H1 (cell line): ENCODE measurements around the gene ACY1. TPM values are rescaled to one million over a fixed set of nuclear protein-coding genes. Genes with fewer than 3 reads are reported as not detected.

Source experiments
- POLR2AphosphoS5 ChIP-seq: IDR thresholded peaks from 2 replicates; pipeline ENCODE4 v1.6.1; 2011; ENCODE audit warnings: low read depth, low read length
- SP1 ChIP-seq: IDR thresholded peaks from 2 replicates; pipeline ENCODE4 v1.6.1; 2011; ENCODE audit warnings: low read depth, low read length
- SP4 ChIP-seq: IDR thresholded peaks from 2 replicates; pipeline ENCODE4 v1.6.1; 2012; ENCODE audit warnings: low read length, inconsistent platforms
- TAF1 ChIP-seq: IDR thresholded peaks from 2 replicates; pipeline ENCODE4 v1.6.1; 2011; ENCODE audit warnings: mild to moderate bottlenecking, low read depth, low read length
- TBP ChIP-seq: IDR thresholded peaks from 2 replicates; pipeline ENCODE4 v1.6.1; 2011; ENCODE audit warnings: low read depth, low read length, improper control_type of control experiment
- polyA plus RNA-seq, 7 experiments: library from polyadenylated mRNA; depleted of rRNA in 3 of 7; stranded (reverse) in 5 of 7; unstranded in 2 of 7; fragments of >200 nt in 5 of 7; fragments of 200-250 nt in 2 of 7; gene quantifications; 1 replicate in 5 of 7; 2 replicates in 1 of 7; 4 replicates in 1 of 7; pipeline versions ENCODE4 v1.2.1 to v1.2.3, GENCODE V29; 2011 to 2013; ENCODE audit warnings: missing spikeins in 2 of 7, mixed read lengths in 2 of 7
- total RNA-seq: library from RNA; stranded (reverse); fragmentation: NEBNext Ultra II Directional; extraction: Animal tissue kit (Norgen Biotek cat#: 25700); gene quantifications from 2 replicates; pipeline ENCODE4 v1.2.1, GENCODE V29; 2021
- TF ChIP-seq, protein P1 (sequence below): fragments of 300-600 bp; sonication (generic); IDR thresholded peaks from 2 replicates; pipeline ENCODE4 v1.7.1; 2012; ENCODE audit warnings: low read length, moderate library complexity, mild to moderate bottlenecking, inconsistent platforms; ENCODE audit not compliant: insufficient replicate concordance
- TF ChIP-seq, protein P2 (sequence below): IDR thresholded peaks from 2 replicates; pipeline ENCODE4 v1.6.1; 2012; ENCODE audit warnings: low read length, inconsistent platforms
- TF ChIP-seq, protein P3 (sequence below), 3 experiments: IDR thresholded peaks; 1 replicate in 2 of 3; 2 replicates in 1 of 3; pipeline versions ENCODE4 v1.5.1 to v1.6.1; 2011; ENCODE audit warnings: low read length in 3 of 3, mild to moderate bottlenecking in 3 of 3, inconsistent platforms in 2 of 3, low read depth in 1 of 3, moderate library complexity in 1 of 3; ENCODE audit not compliant: insufficient read depth in 1 of 3; ENCODE audit errors: control extremely low read depth in 1 of 3

ACY1 gene
- total and polyA plus RNA-seq, 2 of the 8 experiments (the other 6 are each of a cell fraction or from before 2014, with no cell fraction given) = 48.3 to 113 TPM

DNA sequence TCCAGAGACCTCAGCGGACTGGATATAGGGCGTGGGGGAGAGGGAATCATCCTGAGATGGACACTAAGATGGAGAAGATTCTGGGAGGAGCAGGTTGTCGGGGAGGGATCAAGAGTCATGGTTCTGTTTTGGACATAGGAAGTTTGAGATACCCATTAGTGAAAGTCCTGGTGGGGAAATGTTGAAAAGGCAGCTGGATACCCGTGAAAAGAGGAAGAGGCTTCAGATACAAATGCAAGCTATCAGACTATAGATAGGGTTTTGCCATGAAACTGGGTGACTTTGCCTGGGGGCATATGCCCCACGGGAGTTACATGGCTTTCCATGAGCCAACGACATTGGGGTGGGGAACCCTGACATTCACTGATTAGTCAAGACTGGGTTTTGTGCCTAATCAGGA lies 29.2 kb upstream of the ACY1 start (continued):
- TF ChIP-seq, protein P1, sequence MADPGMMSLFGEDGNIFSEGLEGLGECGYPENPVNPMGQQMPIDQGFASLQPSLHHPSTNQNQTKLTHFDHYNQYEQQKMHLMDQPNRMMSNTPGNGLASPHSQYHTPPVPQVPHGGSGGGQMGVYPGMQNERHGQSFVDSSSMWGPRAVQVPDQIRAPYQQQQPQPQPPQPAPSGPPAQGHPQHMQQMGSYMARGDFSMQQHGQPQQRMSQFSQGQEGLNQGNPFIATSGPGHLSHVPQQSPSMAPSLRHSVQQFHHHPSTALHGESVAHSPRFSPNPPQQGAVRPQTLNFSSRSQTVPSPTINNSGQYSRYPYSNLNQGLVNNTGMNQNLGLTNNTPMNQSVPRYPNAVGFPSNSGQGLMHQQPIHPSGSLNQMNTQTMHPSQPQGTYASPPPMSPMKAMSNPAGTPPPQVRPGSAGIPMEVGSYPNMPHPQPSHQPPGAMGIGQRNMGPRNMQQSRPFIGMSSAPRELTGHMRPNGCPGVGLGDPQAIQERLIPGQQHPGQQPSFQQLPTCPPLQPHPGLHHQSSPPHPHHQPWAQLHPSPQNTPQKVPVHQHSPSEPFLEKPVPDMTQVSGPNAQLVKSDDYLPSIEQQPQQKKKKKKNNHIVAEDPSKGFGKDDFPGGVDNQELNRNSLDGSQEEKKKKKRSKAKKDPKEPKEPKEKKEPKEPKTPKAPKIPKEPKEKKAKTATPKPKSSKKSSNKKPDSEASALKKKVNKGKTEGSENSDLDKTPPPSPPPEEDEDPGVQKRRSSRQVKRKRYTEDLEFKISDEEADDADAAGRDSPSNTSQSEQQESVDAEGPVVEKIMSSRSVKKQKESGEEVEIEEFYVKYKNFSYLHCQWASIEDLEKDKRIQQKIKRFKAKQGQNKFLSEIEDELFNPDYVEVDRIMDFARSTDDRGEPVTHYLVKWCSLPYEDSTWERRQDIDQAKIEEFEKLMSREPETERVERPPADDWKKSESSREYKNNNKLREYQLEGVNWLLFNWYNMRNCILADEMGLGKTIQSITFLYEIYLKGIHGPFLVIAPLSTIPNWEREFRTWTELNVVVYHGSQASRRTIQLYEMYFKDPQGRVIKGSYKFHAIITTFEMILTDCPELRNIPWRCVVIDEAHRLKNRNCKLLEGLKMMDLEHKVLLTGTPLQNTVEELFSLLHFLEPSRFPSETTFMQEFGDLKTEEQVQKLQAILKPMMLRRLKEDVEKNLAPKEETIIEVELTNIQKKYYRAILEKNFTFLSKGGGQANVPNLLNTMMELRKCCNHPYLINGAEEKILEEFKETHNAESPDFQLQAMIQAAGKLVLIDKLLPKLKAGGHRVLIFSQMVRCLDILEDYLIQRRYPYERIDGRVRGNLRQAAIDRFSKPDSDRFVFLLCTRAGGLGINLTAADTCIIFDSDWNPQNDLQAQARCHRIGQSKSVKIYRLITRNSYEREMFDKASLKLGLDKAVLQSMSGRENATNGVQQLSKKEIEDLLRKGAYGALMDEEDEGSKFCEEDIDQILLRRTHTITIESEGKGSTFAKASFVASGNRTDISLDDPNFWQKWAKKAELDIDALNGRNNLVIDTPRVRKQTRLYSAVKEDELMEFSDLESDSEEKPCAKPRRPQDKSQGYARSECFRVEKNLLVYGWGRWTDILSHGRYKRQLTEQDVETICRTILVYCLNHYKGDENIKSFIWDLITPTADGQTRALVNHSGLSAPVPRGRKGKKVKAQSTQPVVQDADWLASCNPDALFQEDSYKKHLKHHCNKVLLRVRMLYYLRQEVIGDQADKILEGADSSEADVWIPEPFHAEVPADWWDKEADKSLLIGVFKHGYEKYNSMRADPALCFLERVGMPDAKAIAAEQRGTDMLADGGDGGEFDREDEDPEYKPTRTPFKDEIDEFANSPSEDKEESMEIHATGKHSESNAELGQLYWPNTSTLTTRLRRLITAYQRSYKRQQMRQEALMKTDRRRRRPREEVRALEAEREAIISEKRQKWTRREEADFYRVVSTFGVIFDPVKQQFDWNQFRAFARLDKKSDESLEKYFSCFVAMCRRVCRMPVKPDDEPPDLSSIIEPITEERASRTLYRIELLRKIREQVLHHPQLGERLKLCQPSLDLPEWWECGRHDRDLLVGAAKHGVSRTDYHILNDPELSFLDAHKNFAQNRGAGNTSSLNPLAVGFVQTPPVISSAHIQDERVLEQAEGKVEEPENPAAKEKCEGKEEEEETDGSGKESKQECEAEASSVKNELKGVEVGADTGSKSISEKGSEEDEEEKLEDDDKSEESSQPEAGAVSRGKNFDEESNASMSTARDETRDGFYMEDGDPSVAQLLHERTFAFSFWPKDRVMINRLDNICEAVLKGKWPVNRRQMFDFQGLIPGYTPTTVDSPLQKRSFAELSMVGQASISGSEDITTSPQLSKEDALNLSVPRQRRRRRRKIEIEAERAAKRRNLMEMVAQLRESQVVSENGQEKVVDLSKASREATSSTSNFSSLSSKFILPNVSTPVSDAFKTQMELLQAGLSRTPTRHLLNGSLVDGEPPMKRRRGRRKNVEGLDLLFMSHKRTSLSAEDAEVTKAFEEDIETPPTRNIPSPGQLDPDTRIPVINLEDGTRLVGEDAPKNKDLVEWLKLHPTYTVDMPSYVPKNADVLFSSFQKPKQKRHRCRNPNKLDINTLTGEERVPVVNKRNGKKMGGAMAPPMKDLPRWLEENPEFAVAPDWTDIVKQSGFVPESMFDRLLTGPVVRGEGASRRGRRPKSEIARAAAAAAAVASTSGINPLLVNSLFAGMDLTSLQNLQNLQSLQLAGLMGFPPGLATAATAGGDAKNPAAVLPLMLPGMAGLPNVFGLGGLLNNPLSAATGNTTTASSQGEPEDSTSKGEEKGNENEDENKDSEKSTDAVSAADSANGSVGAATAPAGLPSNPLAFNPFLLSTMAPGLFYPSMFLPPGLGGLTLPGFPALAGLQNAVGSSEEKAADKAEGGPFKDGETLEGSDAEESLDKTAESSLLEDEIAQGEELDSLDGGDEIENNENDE = no peak
- TF ChIP-seq SP4 (no peak), POLR2AphosphoS5 (no peak), SP1 (no peak), TAF1 (no peak), TBP (no peak)
- TF ChIP-seq, protein P2, sequence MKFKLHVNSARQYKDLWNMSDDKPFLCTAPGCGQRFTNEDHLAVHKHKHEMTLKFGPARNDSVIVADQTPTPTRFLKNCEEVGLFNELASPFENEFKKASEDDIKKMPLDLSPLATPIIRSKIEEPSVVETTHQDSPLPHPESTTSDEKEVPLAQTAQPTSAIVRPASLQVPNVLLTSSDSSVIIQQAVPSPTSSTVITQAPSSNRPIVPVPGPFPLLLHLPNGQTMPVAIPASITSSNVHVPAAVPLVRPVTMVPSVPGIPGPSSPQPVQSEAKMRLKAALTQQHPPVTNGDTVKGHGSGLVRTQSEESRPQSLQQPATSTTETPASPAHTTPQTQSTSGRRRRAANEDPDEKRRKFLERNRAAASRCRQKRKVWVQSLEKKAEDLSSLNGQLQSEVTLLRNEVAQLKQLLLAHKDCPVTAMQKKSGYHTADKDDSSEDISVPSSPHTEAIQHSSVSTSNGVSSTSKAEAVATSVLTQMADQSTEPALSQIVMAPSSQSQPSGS = no peak
- TF ChIP-seq, protein P3, sequence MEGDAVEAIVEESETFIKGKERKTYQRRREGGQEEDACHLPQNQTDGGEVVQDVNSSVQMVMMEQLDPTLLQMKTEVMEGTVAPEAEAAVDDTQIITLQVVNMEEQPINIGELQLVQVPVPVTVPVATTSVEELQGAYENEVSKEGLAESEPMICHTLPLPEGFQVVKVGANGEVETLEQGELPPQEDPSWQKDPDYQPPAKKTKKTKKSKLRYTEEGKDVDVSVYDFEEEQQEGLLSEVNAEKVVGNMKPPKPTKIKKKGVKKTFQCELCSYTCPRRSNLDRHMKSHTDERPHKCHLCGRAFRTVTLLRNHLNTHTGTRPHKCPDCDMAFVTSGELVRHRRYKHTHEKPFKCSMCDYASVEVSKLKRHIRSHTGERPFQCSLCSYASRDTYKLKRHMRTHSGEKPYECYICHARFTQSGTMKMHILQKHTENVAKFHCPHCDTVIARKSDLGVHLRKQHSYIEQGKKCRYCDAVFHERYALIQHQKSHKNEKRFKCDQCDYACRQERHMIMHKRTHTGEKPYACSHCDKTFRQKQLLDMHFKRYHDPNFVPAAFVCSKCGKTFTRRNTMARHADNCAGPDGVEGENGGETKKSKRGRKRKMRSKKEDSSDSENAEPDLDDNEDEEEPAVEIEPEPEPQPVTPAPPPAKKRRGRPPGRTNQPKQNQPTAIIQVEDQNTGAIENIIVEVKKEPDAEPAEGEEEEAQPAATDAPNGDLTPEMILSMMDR (IDR thresholded peaks at IDR 0.05; ENCODE audit: control extremely low read depth in 1 of 3, insufficient read depth in 1 of 3, low read depth in 1 of 3, low read length in 3 of 3) = no peak
